Ramos (cell line): Measurements from ENCODE around the gene CA5A.

ENCODE experiments used
- in situ Hi-C: fragments of 300-500 bp; cut with MboI; formaldehyde crosslinking; loops from one replicate; pipeline ENCODE4 v1.14.3; 2022; ENCODE audit warnings: low sequenced_read_pairs; ENCODE audit not compliant: unreplicated experiment

The CA5A gene

GRCh38 chr16:87965417-87965816, 29.1 kb upstream of the CA5A start:
- in situ Hi-C loops = loop anchor here (25.0 kb wide), 1 partner anchor 1272 kb away; no protein-coding TSS in a partner anchor

GRCh38 chr16:87964049-87964659, 27.8 kb upstream of the CA5A start:
- in situ Hi-C loops = loop anchor here (25.0 kb wide), 1 partner anchor 1273 kb away; no protein-coding TSS in a partner anchor

- in situ Hi-C loops = loop anchor here (25.0 kb wide), 1 partner anchor 1274 kb away; no protein-coding TSS in a partner anchor
These were observed 27.1 kb upstream of the CA5A start for GRCh38 chr16:87963400-87963799.

DNA sequence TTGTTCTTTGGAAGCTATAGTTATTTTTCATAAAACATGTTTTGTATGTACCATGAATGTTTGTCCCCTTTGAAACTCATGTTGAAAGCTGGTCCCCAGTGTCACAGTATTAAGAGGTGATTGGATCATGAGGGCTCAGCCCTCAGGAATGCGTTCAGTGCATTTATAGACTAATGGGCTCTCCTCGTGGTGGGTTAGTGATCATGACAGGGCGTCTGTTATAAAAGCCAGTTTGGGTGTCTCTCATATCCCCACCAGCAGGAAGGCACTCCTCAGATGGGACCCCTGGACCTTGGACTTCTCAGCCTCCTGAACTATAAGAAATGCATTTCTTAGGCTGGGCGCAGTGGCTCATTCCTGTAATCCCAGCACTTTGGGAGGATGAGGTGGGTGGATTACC, 25.3 kb upstream of the CA5A start:
- in situ Hi-C loops = loop anchor here (25.0 kb wide), 1 partner anchor 1276 kb away; no protein-coding TSS in a partner anchor

DNA sequence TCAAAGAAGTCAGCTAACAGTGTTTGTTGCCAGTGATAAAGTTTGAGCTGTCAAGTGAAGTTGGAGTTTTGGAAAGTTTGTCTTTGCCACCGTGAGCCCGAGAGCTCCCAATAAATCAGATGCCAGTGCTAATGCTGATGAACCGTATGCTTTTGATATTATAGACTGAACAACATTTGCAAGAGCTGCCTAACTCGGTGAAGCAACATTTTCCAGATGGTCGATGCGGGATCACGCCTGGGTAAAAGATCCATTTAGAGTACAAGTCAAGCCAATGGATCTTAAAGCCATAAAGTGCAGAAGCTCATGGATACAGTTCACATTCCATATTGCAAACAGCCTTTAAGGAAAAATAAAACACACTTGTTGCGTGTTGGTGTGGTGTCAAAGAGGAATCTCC, 24.5 kb upstream of the CA5A start:
- in situ Hi-C loops = loop anchor here (25.0 kb wide), 1 partner anchor 1276 kb away; no protein-coding TSS in a partner anchor

DNA sequence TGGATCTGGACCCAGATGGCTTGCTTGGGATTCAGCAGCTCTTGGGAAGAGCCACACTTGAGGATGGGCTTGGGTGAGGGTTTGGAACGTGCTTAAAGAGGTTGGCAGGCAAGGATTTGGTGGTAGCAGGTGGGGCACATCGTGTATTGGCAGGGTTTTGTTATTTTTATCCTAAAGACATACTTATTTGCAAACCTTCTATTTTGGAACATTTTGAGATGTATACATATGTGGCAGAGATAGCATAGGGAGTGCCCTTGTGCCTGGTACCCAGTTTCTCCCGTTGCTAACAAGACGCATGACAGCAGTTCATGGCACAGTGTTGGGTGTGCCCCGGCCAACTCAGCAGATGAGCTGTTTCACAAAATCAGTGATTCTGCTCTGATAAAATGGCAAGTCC, 24.0 kb upstream of the CA5A start:
- in situ Hi-C loops = loop anchor here (25.0 kb wide), 1 partner anchor 1277 kb away; no protein-coding TSS in a partner anchor

DNA sequence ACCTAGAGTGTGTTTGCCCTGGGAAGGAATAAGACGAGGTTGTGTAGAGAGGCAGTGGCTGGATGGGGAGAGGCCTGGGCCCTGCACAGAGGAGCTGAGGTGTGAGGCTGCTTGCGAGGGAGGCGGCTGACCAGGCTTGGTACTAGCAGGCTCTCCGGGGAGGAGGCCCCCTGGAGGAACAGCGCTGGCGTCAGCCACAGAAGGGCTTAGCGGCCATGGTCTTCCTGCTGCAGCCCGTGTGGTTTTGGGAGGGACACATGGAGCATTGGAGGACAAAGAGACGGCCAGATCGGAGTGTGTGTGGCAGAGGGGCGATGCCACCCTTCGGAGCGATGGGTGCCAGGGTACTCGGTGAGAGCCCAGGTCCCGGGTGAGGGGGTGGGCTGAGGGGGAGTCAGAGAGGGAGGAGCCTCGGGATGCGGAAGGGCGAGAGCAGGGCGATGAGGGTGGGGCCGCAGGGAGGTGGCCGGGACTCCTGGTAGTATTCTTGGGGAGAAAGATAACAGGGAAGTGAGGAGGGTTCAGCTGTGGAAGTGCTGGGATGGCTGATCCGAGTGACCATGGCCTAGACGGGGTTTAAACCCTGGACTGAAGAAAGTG, 23.2 kb upstream of the CA5A start:
- in situ Hi-C loops = loop anchor here (25.0 kb wide), 1 partner anchor 1278 kb away; no protein-coding TSS in a partner anchor

DNA sequence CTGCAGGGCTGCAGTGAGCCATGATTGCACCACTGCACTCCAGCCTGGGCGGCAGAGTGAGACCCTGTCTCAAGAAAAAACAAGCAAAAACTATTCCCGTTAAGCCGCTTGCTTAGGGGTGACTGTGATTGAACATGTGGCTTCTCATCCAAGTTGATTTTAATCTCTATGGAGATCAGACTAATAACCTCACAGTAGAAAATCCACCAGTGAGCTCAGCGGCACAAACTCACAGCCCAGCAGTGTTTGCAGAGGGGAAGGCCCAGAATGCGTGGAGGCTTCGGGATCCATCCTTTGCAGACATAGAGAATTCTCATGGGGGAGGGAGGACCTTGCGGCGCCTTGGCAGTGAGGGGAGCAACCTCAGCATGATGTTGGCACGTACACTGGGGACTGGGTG, 22.3 kb upstream of the CA5A start:
- in situ Hi-C loops = loop anchor here (25.0 kb wide), 1 partner anchor 1279 kb away; no protein-coding TSS in a partner anchor

GRCh38 chr16:87957296-87958094, 21.2 kb upstream of the CA5A start:
- in situ Hi-C loops = loop anchor here (25.0 kb wide), 1 partner anchor 1280 kb away; no protein-coding TSS in a partner anchor

DNA sequence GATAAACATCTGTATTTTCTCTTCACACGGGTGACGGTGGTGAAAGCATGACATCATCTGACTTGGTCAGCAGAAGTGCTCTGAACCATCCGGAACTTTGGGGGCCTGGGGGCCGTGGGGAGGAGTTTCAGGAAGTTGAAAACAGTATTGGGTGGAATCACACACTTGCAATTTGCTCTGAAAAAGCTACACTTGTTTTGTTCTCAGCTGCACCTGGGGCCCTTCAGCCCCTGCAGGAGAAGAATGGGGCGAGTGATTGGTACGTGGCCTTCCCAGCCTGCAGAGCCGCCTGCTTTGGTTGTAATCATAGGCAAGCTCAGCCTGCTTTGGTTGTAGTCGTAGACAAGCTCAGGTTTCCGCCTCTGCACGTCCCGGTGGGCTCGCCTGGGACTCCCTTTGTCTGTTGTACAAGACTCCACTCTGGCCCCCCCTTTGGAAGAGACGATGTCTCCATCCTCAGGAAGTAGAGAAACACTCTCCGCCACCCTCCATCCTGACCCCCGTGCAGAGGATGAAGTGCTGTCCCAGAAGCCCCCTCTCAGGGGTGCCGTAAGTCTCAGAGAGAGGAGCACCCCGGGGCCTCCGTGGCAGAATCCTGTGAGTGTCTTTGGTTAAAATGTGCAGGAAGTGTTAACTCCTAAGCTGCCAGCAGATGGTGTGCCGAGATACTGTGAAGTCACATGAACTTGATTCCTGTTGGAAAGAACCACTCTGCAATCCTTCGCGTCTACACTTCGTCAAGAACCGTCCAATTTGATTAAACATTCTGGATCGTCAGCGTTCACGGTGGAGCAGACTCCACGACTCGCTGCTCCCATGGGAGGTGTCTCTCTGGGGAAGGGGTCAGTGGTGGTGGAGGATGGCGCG, 20.3 kb upstream of the CA5A start:
- in situ Hi-C loops = loop anchor here (25.0 kb wide), 1 partner anchor 1281 kb away; no protein-coding TSS in a partner anchor

- in situ Hi-C loops = loop anchor here (25.0 kb wide), 1 partner anchor 1281 kb away; no protein-coding TSS in a partner anchor
These were observed 19.7 kb upstream of the CA5A start for GRCh38 chr16:87956098-87956364.

DNA sequence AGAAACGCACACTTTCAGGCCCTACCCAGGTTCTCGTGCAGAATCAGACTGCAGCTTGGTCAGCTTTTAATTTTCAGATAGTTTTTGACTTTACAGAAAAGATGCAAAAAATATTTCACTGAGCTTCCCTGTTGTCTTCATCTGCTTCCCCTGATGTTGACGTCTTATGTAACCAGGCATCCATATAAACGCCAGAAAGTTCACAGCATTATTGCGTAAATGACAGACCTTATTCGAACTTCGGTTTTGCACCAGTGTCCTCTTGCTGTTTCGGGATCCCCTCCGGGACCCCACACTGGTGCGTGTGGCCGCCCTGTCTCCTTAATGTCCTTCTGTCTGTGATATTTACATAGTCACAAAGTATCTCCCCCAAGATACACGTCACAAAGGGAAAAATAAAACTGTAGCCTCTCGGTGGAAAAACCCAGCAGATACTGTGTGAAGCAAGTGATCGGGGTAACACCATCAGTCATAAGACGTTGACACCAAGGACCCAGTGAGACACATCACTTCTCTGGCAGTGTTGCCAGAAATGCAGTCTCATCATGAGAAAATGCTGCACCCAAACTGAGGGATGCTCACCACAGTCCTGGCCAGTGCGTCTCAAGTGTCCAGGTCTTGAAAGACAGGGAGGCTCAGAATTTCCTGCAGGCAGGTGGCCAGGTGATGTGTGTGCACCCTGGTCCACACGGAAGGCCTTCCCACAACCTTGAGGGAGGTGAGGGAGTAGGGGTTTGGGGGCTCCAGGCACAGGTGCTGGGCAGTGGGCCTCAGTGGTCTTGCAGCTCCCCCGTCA, 19.2 kb upstream of the CA5A start:
- in situ Hi-C loops = loop anchor here (25.0 kb wide), 1 partner anchor 1282 kb away; no protein-coding TSS in a partner anchor

- in situ Hi-C loops = loop anchor here (25.0 kb wide), 1 partner anchor 1282 kb away; no protein-coding TSS in a partner anchor
These were observed 18.5 kb upstream of the CA5A start for GRCh38 chr16:87954826-87955225.

DNA sequence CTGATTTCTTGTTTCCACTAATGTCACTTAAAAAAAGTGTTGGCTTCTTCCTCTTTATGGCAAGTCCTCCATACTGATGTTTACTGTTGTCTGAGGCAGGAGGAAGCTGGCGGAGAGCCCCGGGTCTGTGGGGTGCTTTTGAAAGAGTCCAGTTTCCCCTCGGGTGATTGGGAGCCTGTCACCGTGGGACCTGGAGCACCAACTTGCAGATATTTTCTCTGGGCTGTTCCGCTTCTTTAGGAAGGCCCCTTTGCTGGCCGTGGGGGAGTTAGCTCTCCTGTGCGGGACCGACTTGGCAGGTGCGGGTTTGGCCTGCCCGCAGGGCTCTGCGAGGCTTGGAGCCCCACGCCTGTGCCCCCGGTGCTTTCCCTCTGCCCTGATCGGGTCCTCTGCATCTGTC, 18.0 kb upstream of the CA5A start:
- in situ Hi-C loops = loop anchor here (25.0 kb wide), 1 partner anchor 1283 kb away; no protein-coding TSS in a partner anchor

DNA sequence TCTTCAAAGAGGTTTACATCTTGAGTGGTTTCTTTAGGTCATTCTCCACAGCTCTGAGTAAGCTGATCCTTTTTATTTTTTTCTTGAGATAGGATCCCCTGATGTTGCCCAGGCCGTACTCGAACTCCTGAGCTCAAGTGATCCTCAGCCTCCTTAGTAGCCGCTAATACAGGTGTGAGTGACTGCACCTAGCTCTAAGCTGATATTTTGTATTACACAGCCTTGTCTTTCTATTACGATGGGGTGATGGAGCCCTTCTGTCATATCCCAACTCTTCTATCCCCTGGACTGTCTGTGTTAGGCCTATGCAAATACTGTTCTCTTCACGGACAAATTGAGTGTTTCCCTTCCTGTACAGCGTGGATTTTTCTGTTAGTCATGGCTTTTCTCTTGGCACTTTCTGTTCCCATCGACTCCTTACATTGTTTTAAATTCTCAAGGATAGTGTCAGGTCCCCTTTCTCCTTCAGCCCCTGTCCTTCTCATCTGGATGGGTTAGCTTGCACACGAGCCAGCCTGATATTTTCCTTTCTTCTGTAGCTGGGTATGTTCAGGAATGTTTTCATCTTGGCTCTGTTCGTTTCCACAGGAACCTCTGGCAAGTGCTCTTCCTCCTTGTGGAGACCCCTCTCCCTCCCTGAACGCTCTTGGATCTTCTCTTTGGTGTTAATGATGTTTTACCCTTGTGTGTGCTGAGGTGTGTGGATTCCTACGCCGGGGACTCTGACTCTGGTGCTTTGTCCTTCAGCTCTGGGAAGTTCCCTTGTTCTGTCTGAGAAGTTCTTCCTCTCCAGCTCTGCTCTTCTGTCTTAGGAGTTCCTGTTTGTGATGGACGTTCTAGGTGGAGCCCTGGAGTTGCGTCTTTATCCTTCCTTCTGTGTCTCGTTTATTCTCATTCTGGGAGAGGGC, 17.2 kb upstream of the CA5A start:
- in situ Hi-C loops = loop anchor here (25.0 kb wide), 1 partner anchor 1284 kb away; no protein-coding TSS in a partner anchor

GRCh38 chr16:87952751-87953150, 16.4 kb upstream of the CA5A start:
- in situ Hi-C loops = loop anchor here (25.0 kb wide), 1 partner anchor 1285 kb away; no protein-coding TSS in a partner anchor
